Muscle of leg (tissue), 11 donors: ENCODE results near the gene DNAAF1. TPM values are rescaled to one million over a fixed set of nuclear protein-coding genes. Genes with fewer than 3 reads are reported as not detected.

Source experiments
- DNase-seq: peaks from one replicate; pipeline ENCODE4 v3.0.0; 2013
- H3K27ac ChIP-seq: one replicate; pipeline ENCODE4 v1.5.1; 2013; ENCODE audit warnings: mild to moderate bottlenecking, low read length, control low read depth
- H3K27me3 ChIP-seq: one replicate; pipeline ENCODE4 v1.6.1; 2013; ENCODE audit warnings: low read length; ENCODE audit not compliant: control insufficient read depth, insufficient read depth
- H3K36me3 ChIP-seq: one replicate; pipeline ENCODE4 v1.6.1; 2013; ENCODE audit warnings: low read length; ENCODE audit not compliant: control insufficient read depth, insufficient read depth
- H3K4me1 ChIP-seq: one replicate; pipeline ENCODE4 v1.6.1; 2013; ENCODE audit warnings: low read length; ENCODE audit not compliant: control insufficient read depth, insufficient read depth
- H3K4me3 ChIP-seq: one replicate; pipeline ENCODE4 v1.5.1; 2013; ENCODE audit warnings: low read length, control low read depth
- H3K9me3 ChIP-seq: replicated peaks from 2 replicates; pipeline ENCODE4 v1.6.1; 2013; ENCODE audit warnings: low read depth, low read length; ENCODE audit not compliant: control insufficient read depth
- WGBS: methylation state at CpG from one replicate; pipeline ENCODE4 v1.1.5; 2013; ENCODE audit warnings: missing lambda C conversion rate; ENCODE audit not compliant: insufficient coverage; 5-methylcytosine and 5-hydroxymethylcytosine counted together
- polyA plus RNA-seq, 8 donors: library from polyadenylated mRNA; unstranded; fragments of 120-200 nt; gene quantifications; one replicate each; pipeline versions ENCODE4 v1.2.1 to v1.2.3, GENCODE V29; 2013; ENCODE audit warnings: inconsistent platforms in 1 of 8, low replicate concordance in 1 of 8; ENCODE audit not compliant: insufficient read length in 8 of 8, insufficient read depth in 1 of 8
- total RNA-seq: library from RNA; stranded (reverse); fragments of 120-200 nt; gene quantifications from one replicate; pipeline ENCODE4 v1.2.4, GENCODE V29; 2013

DNAAF1 gene
- total and polyA plus RNA-seq, 9 donors, result under 0.01 to 1.1 (median 0.33) TPM

- 71% methylated on average over 11 of the region's 17 CpGs for WGBS
- no peak overlapping the region for H3K27ac ChIP-seq
- peaks cover 2% of the 10 kb centered on the region for H3K27me3 ChIP-seq
- H3K4me3 ChIP-seq, result no peak overlapping the region
- H3K4me1 ChIP-seq, result peaks cover 5% of the 10 kb centered on the region
- no peaks in the 10 kb centered on the region for H3K9me3 ChIP-seq
- DNase-seq, result no peak
- no peaks in the 10 kb centered on the region for H3K36me3 ChIP-seq
Measured at GRCh38 chr16:84218176-84218823, 73.2 kb downstream of the DNAAF1 start.

- H3K4me1 ChIP-seq, result peaks cover 5% of the 10 kb centered on the region
- H3K4me3 ChIP-seq, result no peak overlapping the region
- 64% methylated on average over 5 of the region's 6 CpGs for WGBS
- no peaks in the 10 kb centered on the region for H3K36me3 ChIP-seq
- peaks cover 2% of the 10 kb centered on the region for H3K27me3 ChIP-seq
- DNase-seq, result no peak
- H3K27ac ChIP-seq, result no peak overlapping the region
- no peaks in the 10 kb centered on the region for H3K9me3 ChIP-seq
Measured at GRCh38 chr16:84218956-84219355, 73.8 kb downstream of the DNAAF1 start.

- no peak for DNase-seq
- no peak overlapping the region for H3K4me3 ChIP-seq
- peaks cover 4% of the 10 kb centered on the region for H3K27me3 ChIP-seq
- no peak overlapping the region for H3K27ac ChIP-seq
- H3K9me3 ChIP-seq, result no peaks in the 10 kb centered on the region
- H3K36me3 ChIP-seq, result no peaks in the 10 kb centered on the region
- 82% methylated on average over 1 of the region's 1 CpG for WGBS
- no peaks in the 10 kb centered on the region for H3K4me1 ChIP-seq
Measured at GRCh38 chr16:84220851-84221250, 75.7 kb downstream of the DNAAF1 start.

GRCh38 chr16:84223456-84223855 lies 78.3 kb downstream of the DNAAF1 start:
- Histone ChIP-seq H3K9me3 (no peaks in the 10 kb centered on the region), H3K27me3 (peaks cover 6% of the 10 kb centered on the region), H3K4me3 (no peak overlapping the region), H3K4me1 (peaks cover 7% of the 10 kb centered on the region), H3K27ac (no peak overlapping the region), H3K36me3 (no peaks in the 10 kb centered on the region)
- 80% methylated on average over 1 of the region's 4 CpGs for WGBS
- DNase-seq, result no peak

- WGBS, result 87% methylated on average over 2 of the region's 3 CpGs
- no peaks in the 10 kb centered on the region for H3K9me3 ChIP-seq
- peaks cover 4% of the 10 kb centered on the region for H3K27me3 ChIP-seq
Measured at GRCh38 chr16:84224554-84224953, 79.4 kb downstream of the DNAAF1 start.

GRCh38 chr16:84225126-84225525 lies 80.0 kb downstream of the DNAAF1 start:
- 87% methylated on average over 3 of the region's 3 CpGs for WGBS
- no peak overlapping the region for H3K4me3 ChIP-seq

More at GRCh38 chr16:84224554-84224953, 79.4 kb downstream of the DNAAF1 start:
- peaks cover 16% of the 10 kb centered on the region for H3K4me1 ChIP-seq
- H3K27ac ChIP-seq, result no peak overlapping the region
- no peak overlapping the region for H3K4me3 ChIP-seq
- H3K36me3 ChIP-seq, result no peaks in the 10 kb centered on the region
- no peak for DNase-seq

GRCh38 chr16:84225571-84225970 lies 80.5 kb downstream of the DNAAF1 start:
- DNase-seq, result no peak
- WGBS, result 66% methylated on average over 5 of the region's 7 CpGs

More at GRCh38 chr16:84225126-84225525, 80.0 kb downstream of the DNAAF1 start:
- no peak for DNase-seq
- Histone ChIP-seq H3K27ac (no peak overlapping the region), H3K36me3 (no peaks in the 10 kb centered on the region), H3K27me3 (peaks cover 4% of the 10 kb centered on the region), H3K4me1 (peaks cover 16% of the 10 kb centered on the region), H3K9me3 (no peaks in the 10 kb centered on the region)

GRCh38 chr16:84226026-84226425 lies 80.9 kb downstream of the DNAAF1 start:
- WGBS, result 36% methylated on average over 3 of the region's 8 CpGs
- Histone ChIP-seq H3K27ac (no peak overlapping the region), H3K4me3 (no peak overlapping the region), H3K4me1 (peaks cover 16% of the 10 kb centered on the region), H3K36me3 (no peaks in the 10 kb centered on the region), H3K27me3 (peaks cover 4% of the 10 kb centered on the region), H3K9me3 (no peaks in the 10 kb centered on the region)
- DNase-seq, result no peak

More at GRCh38 chr16:84225571-84225970, 80.5 kb downstream of the DNAAF1 start:
- no peak overlapping the region for H3K27ac ChIP-seq
- H3K9me3 ChIP-seq, result no peaks in the 10 kb centered on the region
- H3K4me1 ChIP-seq, result peaks cover 16% of the 10 kb centered on the region
- peaks cover 4% of the 10 kb centered on the region for H3K27me3 ChIP-seq
- H3K36me3 ChIP-seq, result no peaks in the 10 kb centered on the region
- no peak overlapping the region for H3K4me3 ChIP-seq

Other genes starting within 250 kb of the DNAAF1 start
- 3.8 TPM for gene MLYCD, start 246.2 kb upstream of the DNAAF1 start, total RNA-seq
- 1 to 10 TPM; 2.6 to 6.3 (median 4.0) TPM for gene MLYCD, start 246.2 kb upstream of the DNAAF1 start, polyA plus RNA-seq
- gene OSGIN1, start 192.1 kb upstream of the DNAAF1 start, total RNA-seq, result 0.18 TPM
- under 1 TPM; 0.24 to 0.88 (median 0.52) TPM for gene OSGIN1, start 192.1 kb upstream of the DNAAF1 start, polyA plus RNA-seq
- 0.22 TPM for gene NECAB2, start 177.1 kb upstream of the DNAAF1 start, total RNA-seq
- gene NECAB2, start 177.1 kb upstream of the DNAAF1 start, polyA plus RNA-seq, result 1 to 10 TPM in 2 of 8 donors, under 1 TPM in 6; 0.53 to 1.5 (median 0.87) TPM
- gene SLC38A8, start 102.5 kb upstream of the DNAAF1 start, total RNA-seq, result not detected
- gene SLC38A8, start 102.5 kb upstream of the DNAAF1 start, polyA plus RNA-seq, result not detected
- gene MBTPS1, start 28.4 kb upstream of the DNAAF1 start, total RNA-seq, result 55.7 TPM
- gene MBTPS1, start 28.4 kb upstream of the DNAAF1 start, polyA plus RNA-seq, result 10 to 100 TPM; 54.8 to 91.7 (median 71.3) TPM
- gene HSDL1, start 131 bp upstream of the DNAAF1 start, total RNA-seq, result 18.6 TPM
- gene HSDL1, start 131 bp upstream of the DNAAF1 start, polyA plus RNA-seq, result 10 to 100 TPM; 14.8 to 20.3 (median 16.9) TPM
- gene TAF1C, start 41.7 kb downstream of the DNAAF1 start, total RNA-seq, result 18.3 TPM
- 10 to 100 TPM; 18.6 to 38.0 (median 24.5) TPM for gene TAF1C, start 41.7 kb downstream of the DNAAF1 start, polyA plus RNA-seq
- 0.40 TPM for gene ADAD2, start 45.8 kb downstream of the DNAAF1 start, total RNA-seq
- gene ADAD2, start 45.8 kb downstream of the DNAAF1 start, polyA plus RNA-seq, result 1 to 10 TPM in 3 of 8 donors, under 1 TPM in 4, not detected in 1; 0.28 to 1.2 (median 0.99) TPM
- under 0.01 TPM for gene KCNG4, start 94.7 kb downstream of the DNAAF1 start, total RNA-seq
- gene KCNG4, start 94.7 kb downstream of the DNAAF1 start, polyA plus RNA-seq, result under 1 TPM in 7 of 8 donors, not detected in 1; 0.04 to 0.08 (median 0.04) TPM
- gene WFDC1, start 149.6 kb downstream of the DNAAF1 start, total RNA-seq, result 2.6 TPM
- 1 to 10 TPM; 1.2 to 4.4 (median 2.4) TPM for gene WFDC1, start 149.6 kb downstream of the DNAAF1 start, polyA plus RNA-seq
- 0.13 TPM for gene ATP2C2, start 223.2 kb downstream of the DNAAF1 start, total RNA-seq
- 1 to 10 TPM in 2 of 8 donors, under 1 TPM in 6; 0.25 to 2.3 (median 0.47) TPM for gene ATP2C2, start 223.2 kb downstream of the DNAAF1 start, polyA plus RNA-seq